Ishikawa (cell line): ENCODE measurements around the gene IL1RL2.

Source experiments
- EP300 ChIP-seq: IDR thresholded peaks from 2 replicates; pipeline ENCODE4 v1.6.1; 2012; ENCODE audit warnings: borderline replicate concordance
- FOXM1 ChIP-seq: IDR thresholded peaks from 2 replicates; pipeline ENCODE4 v1.6.1; 2012; ENCODE audit warnings: low read depth, borderline replicate concordance
- MAX ChIP-seq: IDR thresholded peaks from 2 replicates; pipeline ENCODE4 v1.6.1; 2012
- RAD21 ChIP-seq: IDR thresholded peaks from 2 replicates; pipeline ENCODE4 v1.6.1; 2012; ENCODE audit warnings: low read depth
- REST ChIP-seq: IDR thresholded peaks from 2 replicates; pipeline ENCODE4 v1.6.1; 2012; ENCODE audit warnings: low read depth, mild to moderate bottlenecking
- TAF1 ChIP-seq: IDR thresholded peaks from 2 replicates; pipeline ENCODE4 v1.6.1; 2012; ENCODE audit warnings: low read depth, mild to moderate bottlenecking
- TEAD4 ChIP-seq: IDR thresholded peaks from 2 replicates; pipeline ENCODE4 v1.6.1; 2012
- USF1 ChIP-seq: IDR thresholded peaks from 2 replicates; pipeline ENCODE4 v1.6.1; 2012
- YY1 ChIP-seq: IDR thresholded peaks from 2 replicates; pipeline ENCODE4 v1.6.1; 2012; ENCODE audit warnings: low read depth

- TF ChIP-seq MAX (no peak), TAF1 (no peak), RAD21 (no peak), EP300 (no peak), USF1 (no peak), YY1 (no peak), REST (no peak), FOXM1 (no peak), TEAD4 (no peak)
Measured at GRCh38 chr2:102184568-102184967, 2.3 kb upstream of the IL1RL2 start.
